Effector memory CD8-positive, alpha-beta T cell (primary cell): ENCODE results near the gene METTL25.

Source experiments
- ATAC-seq: fragments of 150-1000 bp; cut with Tn5 transposase; replicated peaks from 2 replicates; pipeline ENCODE4 v1.10.0; 2021; ENCODE audit warnings: mild to moderate bottlenecking, moderate library complexity
- DNase-seq, 3 experiments: peaks; one replicate each; pipeline ENCODE4 v3.0.0; 2021
- H3K27ac Mint-ChIP-seq, 2 donors: one replicate each; pipeline ENCODE4 v1.8.0; 2022; ENCODE audit warnings: mild to moderate bottlenecking in 2 of 2, mixed read lengths in 2 of 2, moderate library complexity in 2 of 2
- H3K27me3 Mint-ChIP-seq, 2 donors: one replicate each; pipeline ENCODE4 v1.8.0; 2022; ENCODE audit warnings: mixed read lengths in 2 of 2
- H3K36me3 Mint-ChIP-seq: one replicate; pipeline ENCODE4 v1.8.0; 2022; ENCODE audit warnings: mild to moderate bottlenecking, moderate library complexity, mixed read lengths; ENCODE audit not compliant: insufficient read depth
- H3K4me1 Mint-ChIP-seq, 2 donors: one replicate each; pipeline ENCODE4 v1.8.0; 2022; ENCODE audit warnings: low read depth in 2 of 2, mixed read lengths in 2 of 2
- H3K4me3 Mint-ChIP-seq, 2 donors: one replicate each; pipeline ENCODE4 v1.8.0; 2022; ENCODE audit warnings: mild to moderate bottlenecking in 2 of 2, mixed read lengths in 2 of 2, moderate library complexity in 2 of 2
- H3K9me3 Mint-ChIP-seq, 2 donors: one replicate each; pipeline ENCODE4 v1.8.0; 2022; ENCODE audit warnings: mixed read lengths in 2 of 2

METTL25 gene

GRCh38 chr12:82414044-82414443, 55.7 kb downstream of the METTL25 start:
- no peak for ATAC-seq
- H3K27me3 Mint-ChIP-seq: no peaks in the 10 kb centered on the region
- no peak overlapping the region for H3K27ac Mint-ChIP-seq
- no peaks in the 10 kb centered on the region for H3K36me3 Mint-ChIP-seq
- H3K4me3 Mint-ChIP-seq: no peak overlapping the region
- DNase-seq: no peak
- no peaks in the 10 kb centered on the region for H3K9me3 Mint-ChIP-seq
- no peaks in the 10 kb centered on the region for H3K4me1 Mint-ChIP-seq

GRCh38 chr12:82414926-82415325, 56.6 kb downstream of the METTL25 start:
- Mint-ChIP-seq H3K4me1 (no peaks in the 10 kb centered on the region), H3K9me3 (no peaks in the 10 kb centered on the region), H3K27me3 (no peaks in the 10 kb centered on the region), H3K36me3 (no peaks in the 10 kb centered on the region), H3K4me3 (no peak overlapping the region), H3K27ac (no peak overlapping the region)
- ATAC-seq: no peak
- no peak for DNase-seq

GRCh38 chr12:82415402-82415801, 57.1 kb downstream of the METTL25 start:
- no peak overlapping the region for H3K4me3 Mint-ChIP-seq
- H3K4me1 Mint-ChIP-seq: no peaks in the 10 kb centered on the region
- H3K27ac Mint-ChIP-seq: no peak overlapping the region
- no peaks in the 10 kb centered on the region for H3K36me3 Mint-ChIP-seq
- no peak for DNase-seq
- no peaks in the 10 kb centered on the region for H3K27me3 Mint-ChIP-seq
- no peak for ATAC-seq
- H3K9me3 Mint-ChIP-seq: no peaks in the 10 kb centered on the region

GRCh38 chr12:82425241-82425640, 66.9 kb downstream of the METTL25 start:
- Mint-ChIP-seq H3K4me3 (no peak overlapping the region), H3K4me1 (peaks cover 5 to 11% of the 10 kb centered on the region in 2 donors), H3K9me3 (no peaks in the 10 kb centered on the region), H3K36me3 (no peaks in the 10 kb centered on the region), H3K27me3 (no peaks in the 10 kb centered on the region), H3K27ac (peak overlapping the region in 1 of 2 donors; percentile 7)
- no peak for ATAC-seq
- DNase-seq: no peak

GRCh38 chr12:82426081-82426480, 67.8 kb downstream of the METTL25 start:
- no peak for DNase-seq
- H3K27me3 Mint-ChIP-seq: no peaks in the 10 kb centered on the region
- H3K36me3 Mint-ChIP-seq: no peaks in the 10 kb centered on the region
- peak overlapping the region in 1 of 2 donors; percentile 7 for H3K27ac Mint-ChIP-seq
- H3K4me1 Mint-ChIP-seq: peaks cover 5 to 11% of the 10 kb centered on the region in 2 donors
- no peak overlapping the region for H3K4me3 Mint-ChIP-seq
- H3K9me3 Mint-ChIP-seq: no peaks in the 10 kb centered on the region
- ATAC-seq: peak; percentile 26

- H3K4me1 Mint-ChIP-seq: peaks cover 5 to 11% of the 10 kb centered on the region in 2 donors
- no peaks in the 10 kb centered on the region for H3K9me3 Mint-ChIP-seq
- no peaks in the 10 kb centered on the region for H3K36me3 Mint-ChIP-seq
- no peak overlapping the region for H3K4me3 Mint-ChIP-seq
- no peaks in the 10 kb centered on the region for H3K27me3 Mint-ChIP-seq
- ATAC-seq: no peak
- no peak for DNase-seq
- H3K27ac Mint-ChIP-seq: no peak overlapping the region
Measured at GRCh38 chr12:82426586-82426985, 68.3 kb downstream of the METTL25 start.

GRCh38 chr12:82430541-82431145, 72.3 kb downstream of the METTL25 start:
- Mint-ChIP-seq H3K36me3 (no peaks in the 10 kb centered on the region), H3K27ac (no peak overlapping the region), H3K4me1 (peaks cover 2% of the 10 kb centered on the region in 2 donors), H3K27me3 (no peaks in the 10 kb centered on the region), H3K4me3 (no peak overlapping the region), H3K9me3 (no peaks in the 10 kb centered on the region)
- no peak for DNase-seq
- ATAC-seq: no peak

GRCh38 chr12:82434392-82434911, 76.1 kb downstream of the METTL25 start:
- no peak overlapping the region for H3K27ac Mint-ChIP-seq
- ATAC-seq: no peak
- H3K36me3 Mint-ChIP-seq: no peaks in the 10 kb centered on the region
- H3K4me1 Mint-ChIP-seq: no peaks in the 10 kb centered on the region
- no peak for DNase-seq
- H3K4me3 Mint-ChIP-seq: no peak overlapping the region
- no peaks in the 10 kb centered on the region for H3K9me3 Mint-ChIP-seq
- H3K27me3 Mint-ChIP-seq: no peaks in the 10 kb centered on the region

GRCh38 chr12:82436354-82436753, 78.0 kb downstream of the METTL25 start:
- Mint-ChIP-seq H3K36me3 (peaks cover 8% of the 10 kb centered on the region), H3K27me3 (no peaks in the 10 kb centered on the region), H3K4me3 (no peak overlapping the region), H3K9me3 (no peaks in the 10 kb centered on the region), H3K27ac (no peak overlapping the region), H3K4me1 (no peaks in the 10 kb centered on the region)
- DNase-seq: no peak
- ATAC-seq: no peak

- Mint-ChIP-seq H3K27ac (no peak overlapping the region), H3K36me3 (peaks cover 11% of the 10 kb centered on the region), H3K4me1 (no peaks in the 10 kb centered on the region), H3K4me3 (no peak overlapping the region), H3K9me3 (no peaks in the 10 kb centered on the region), H3K27me3 (no peaks in the 10 kb centered on the region)
- ATAC-seq (no peak), DNase-seq (no peak)
Measured at GRCh38 chr12:82437744-82438143, 79.4 kb downstream of the METTL25 start.

- no peak overlapping the region for H3K27ac Mint-ChIP-seq
- no peaks in the 10 kb centered on the region for H3K4me1 Mint-ChIP-seq
- H3K4me3 Mint-ChIP-seq: no peak overlapping the region
- no peaks in the 10 kb centered on the region for H3K9me3 Mint-ChIP-seq
- H3K36me3 Mint-ChIP-seq: peaks cover 11% of the 10 kb centered on the region
- ATAC-seq: no peak
- DNase-seq: no peak
- H3K27me3 Mint-ChIP-seq: no peaks in the 10 kb centered on the region
Measured at GRCh38 chr12:82438356-82438755, 80.0 kb downstream of the METTL25 start.

- Mint-ChIP-seq H3K27ac (no peak overlapping the region), H3K9me3 (no peaks in the 10 kb centered on the region), H3K4me3 (no peak overlapping the region), H3K4me1 (no peaks in the 10 kb centered on the region), H3K36me3 (peaks cover 11% of the 10 kb centered on the region), H3K27me3 (no peaks in the 10 kb centered on the region)
- no peak for DNase-seq
- ATAC-seq: no peak
Measured at GRCh38 chr12:82440885-82441284, 82.6 kb downstream of the METTL25 start.

GRCh38 chr12:82448911-82449578, 90.7 kb downstream of the METTL25 start:
- Mint-ChIP-seq H3K27me3 (no peaks in the 10 kb centered on the region), H3K4me1 (no peaks in the 10 kb centered on the region), H3K4me3 (no peak overlapping the region), H3K36me3 (no peaks in the 10 kb centered on the region), H3K27ac (no peak overlapping the region), H3K9me3 (no peaks in the 10 kb centered on the region)
- DNase-seq (no peak), ATAC-seq (no peak)

- H3K36me3 Mint-ChIP-seq: peaks cover 3% of the 10 kb centered on the region
- no peaks in the 10 kb centered on the region for H3K4me1 Mint-ChIP-seq
- H3K9me3 Mint-ChIP-seq: no peaks in the 10 kb centered on the region
- DNase-seq (no peak), ATAC-seq (no peak)
- no peak overlapping the region for H3K27ac Mint-ChIP-seq
- H3K4me3 Mint-ChIP-seq: no peak overlapping the region
- H3K27me3 Mint-ChIP-seq: no peaks in the 10 kb centered on the region
Measured at GRCh38 chr12:82456633-82457032, 98.3 kb downstream of the METTL25 start.
